ENCODE measurements around the gene PSMF1.
"Not testable (repeated sequence)": the region's sequence is repeated elsewhere in the genome, so short reads cannot be mapped to it uniquely, and the experiment has no call there.

The PSMF1 gene

DNA sequence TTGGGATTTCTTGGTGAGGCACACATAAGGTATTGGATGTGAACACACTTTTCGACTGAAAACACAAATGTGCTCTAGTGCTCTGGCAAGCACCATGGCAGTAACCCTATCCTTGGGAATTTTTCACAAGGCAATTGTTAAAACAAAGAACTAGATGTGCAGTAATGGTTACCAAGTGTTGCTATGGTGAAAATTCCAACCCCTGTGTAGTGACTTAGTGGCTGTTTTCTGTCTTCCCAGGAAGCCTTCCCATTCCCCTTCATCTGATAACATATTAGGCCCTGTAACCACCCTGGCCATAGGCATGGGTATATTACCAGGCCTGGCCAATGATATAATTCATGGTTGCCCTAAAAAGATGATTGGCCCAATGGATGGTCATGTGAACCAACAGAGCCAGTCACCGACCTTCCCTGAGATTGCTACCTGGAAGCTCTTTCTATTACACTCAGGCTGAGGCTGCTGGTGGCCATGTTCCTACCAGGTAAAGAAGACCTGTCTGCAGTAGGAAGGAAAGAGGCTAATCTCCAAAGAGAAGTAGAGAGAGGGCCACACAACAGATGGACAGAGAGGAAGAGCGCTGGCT is 89.0 kb downstream of the PSMF1 start:
- H3K27me3 ChIP-seq (ENCODE audit: insufficient read depth, low read length): peaks cover 17% of the 10 kb centered on the region
- no peaks in the 10 kb centered on the region for H3K4me1 ChIP-seq (ENCODE audit: insufficient read depth, low read length)
- no peak overlapping the region for H3K4me3 ChIP-seq (ENCODE audit: low read length)
- H2AFZ ChIP-seq (ENCODE audit: low read depth, low read length): no peak overlapping the region
- no peaks in the 10 kb centered on the region for H3K9me3 ChIP-seq (ENCODE audit: low read length)
- H3K36me3 ChIP-seq (ENCODE audit: insufficient read depth, low read length): no peaks in the 10 kb centered on the region

DNA sequence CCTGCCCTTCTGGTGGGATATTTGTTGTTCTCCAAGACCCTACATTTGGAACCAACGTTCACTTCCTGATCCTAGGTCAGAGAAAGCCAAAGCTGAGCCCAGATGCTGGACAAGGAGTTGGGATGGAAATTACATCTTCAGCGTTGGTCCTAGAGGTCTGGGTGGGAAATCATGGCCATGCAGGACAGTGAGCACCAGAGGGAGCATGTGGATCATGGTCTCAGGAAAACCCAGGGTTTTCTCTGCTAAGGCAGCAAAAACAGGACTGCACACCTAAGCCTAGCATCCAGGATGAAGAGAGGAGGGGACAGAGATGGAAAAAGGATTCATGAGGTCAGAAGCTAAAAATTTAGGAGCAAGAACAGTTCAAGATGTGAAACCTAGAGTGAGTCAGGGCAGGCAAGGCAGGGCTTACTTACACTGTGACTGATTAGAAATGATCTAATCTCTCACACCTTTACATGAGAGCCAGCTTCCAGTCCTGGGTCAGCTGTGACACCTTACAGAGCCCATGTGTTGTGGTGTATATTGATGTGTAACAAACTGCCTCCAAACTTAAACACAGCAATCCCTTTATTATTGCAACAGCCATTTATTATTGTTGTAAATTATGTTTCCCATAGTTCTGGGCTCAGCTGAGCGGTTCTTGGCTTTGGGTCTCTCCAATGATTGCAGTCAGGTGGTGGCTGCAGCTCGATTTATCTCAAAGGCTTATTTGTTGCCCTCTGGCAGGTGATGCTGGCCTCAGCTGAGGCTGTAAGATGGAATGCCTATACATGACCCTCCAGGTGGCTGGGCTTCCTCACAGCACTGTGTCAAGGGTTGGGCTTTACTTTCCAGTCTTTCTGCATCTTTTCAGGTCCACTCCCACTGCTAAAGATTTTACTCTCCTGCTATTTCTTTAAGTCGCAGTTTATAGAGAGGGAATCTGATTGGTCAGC is 91.3 kb downstream of the PSMF1 start:
- Histone ChIP-seq H3K36me3 (ENCODE audit: insufficient read depth, low read length) (no peaks in the 10 kb centered on the region), H3K9me3 (ENCODE audit: low read length) (no peaks in the 10 kb centered on the region), H2AFZ (ENCODE audit: low read depth, low read length) (no peak overlapping the region), H3K27me3 (ENCODE audit: insufficient read depth, low read length) (peaks cover 23% of the 10 kb centered on the region), H3K4me3 (ENCODE audit: low read length) (no peak overlapping the region), H3K4me1 (ENCODE audit: insufficient read depth, low read length) (no peaks in the 10 kb centered on the region)

DNA sequence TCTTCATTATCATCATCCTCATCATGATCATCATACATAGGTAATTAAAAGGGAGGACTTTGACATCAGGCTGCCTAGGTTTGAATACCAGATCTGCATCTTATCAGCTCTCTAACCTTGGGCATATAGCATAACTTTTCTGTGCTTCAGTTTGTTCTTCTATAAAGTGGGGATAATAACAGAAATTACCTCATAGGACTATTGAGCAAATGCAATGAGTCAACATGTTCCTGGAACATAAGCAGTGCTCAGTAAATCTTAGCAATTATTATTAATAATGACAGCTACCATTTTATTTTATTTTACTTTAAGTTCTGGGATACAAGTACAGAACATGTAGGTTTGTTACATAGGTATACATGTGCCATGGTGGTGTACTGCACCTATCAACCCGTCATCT is 92.1 kb downstream of the PSMF1 start:
- H3K4me1 ChIP-seq (ENCODE audit: insufficient read depth, low read length): no peaks in the 10 kb centered on the region
- no peaks in the 10 kb centered on the region for H3K36me3 ChIP-seq (ENCODE audit: insufficient read depth, low read length)
- no peak overlapping the region for H3K4me3 ChIP-seq (ENCODE audit: low read length)
- H3K27me3 ChIP-seq (ENCODE audit: insufficient read depth, low read length): peaks cover 27% of the 10 kb centered on the region
- H2AFZ ChIP-seq (ENCODE audit: low read depth, low read length): no peak overlapping the region
- H3K9me3 ChIP-seq (ENCODE audit: low read length): no peaks in the 10 kb centered on the region

DNA sequence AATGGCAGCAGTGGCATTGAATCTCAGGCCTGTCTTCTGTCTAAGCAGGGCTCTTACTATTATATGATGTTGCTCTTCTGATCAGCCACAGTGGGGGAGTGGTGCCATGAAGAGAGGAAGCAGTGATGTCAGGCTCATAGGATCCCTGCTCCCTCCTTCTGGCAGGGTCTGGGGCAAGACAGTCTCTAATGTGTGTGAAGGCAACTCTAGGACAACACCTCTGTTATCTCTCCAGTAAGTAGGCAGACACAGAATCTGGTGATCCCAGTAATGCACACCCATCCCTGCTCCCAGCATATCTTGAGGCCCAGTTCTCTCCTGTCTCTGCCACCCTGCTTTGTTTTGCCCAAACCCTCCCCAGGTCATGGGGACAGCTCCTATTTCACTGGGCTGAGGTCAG is 93.6 kb downstream of the PSMF1 start:
- no peak overlapping the region for H3K4me3 ChIP-seq (ENCODE audit: low read length)
- H3K4me1 ChIP-seq (ENCODE audit: insufficient read depth, low read length): no peaks in the 10 kb centered on the region
- H3K27me3 ChIP-seq (ENCODE audit: insufficient read depth, low read length): peaks cover 27% of the 10 kb centered on the region
- H2AFZ ChIP-seq (ENCODE audit: low read depth, low read length): no peak overlapping the region
- H3K9me3 ChIP-seq (ENCODE audit: low read length): no peaks in the 10 kb centered on the region
- H3K36me3 ChIP-seq (ENCODE audit: insufficient read depth, low read length): no peaks in the 10 kb centered on the region

DNA sequence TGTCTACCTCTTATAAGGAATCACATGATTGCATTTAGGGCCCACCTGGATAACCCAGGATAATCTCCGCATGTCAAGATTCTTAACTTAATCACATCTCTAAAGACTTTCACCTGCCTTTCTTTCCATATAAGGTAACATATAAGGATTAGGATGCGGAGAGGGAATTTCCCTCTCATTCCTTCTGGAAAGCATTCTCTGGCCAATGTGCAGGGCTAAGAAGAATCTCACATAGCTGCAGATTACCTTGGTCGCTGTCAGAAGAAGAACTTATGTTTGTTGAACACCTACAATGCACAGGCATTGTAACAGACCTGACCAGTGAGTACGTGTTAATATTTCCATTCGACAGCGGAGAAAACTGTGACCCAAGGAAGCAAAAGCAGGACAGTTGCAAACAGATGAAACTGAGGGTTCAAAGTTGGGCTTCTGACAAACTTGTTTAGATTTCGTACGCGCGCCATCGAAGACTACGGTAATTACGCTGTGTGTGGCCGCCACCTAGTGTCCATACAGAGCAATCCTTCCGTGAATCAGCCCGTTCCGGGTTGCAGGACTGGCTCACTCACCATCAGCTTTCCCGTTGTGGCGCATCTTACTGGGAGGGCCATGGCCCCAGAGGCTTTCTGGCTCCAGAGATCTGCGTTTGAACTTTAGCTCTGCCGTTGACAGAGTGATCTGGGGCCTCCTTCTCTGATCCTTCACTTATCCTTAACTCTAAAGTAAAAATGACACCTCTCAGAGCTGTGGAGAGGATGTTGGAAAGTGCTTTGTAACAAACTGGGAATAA is 94.4 kb downstream of the PSMF1 start:
- Histone ChIP-seq H3K36me3 (ENCODE audit: insufficient read depth, low read length) (no peaks in the 10 kb centered on the region), H3K4me3 (ENCODE audit: low read length) (no peak overlapping the region), H2AFZ (ENCODE audit: low read depth, low read length) (no peak overlapping the region), H3K9me3 (ENCODE audit: low read length) (no peaks in the 10 kb centered on the region), H3K4me1 (ENCODE audit: insufficient read depth, low read length) (no peaks in the 10 kb centered on the region), H3K27me3 (ENCODE audit: insufficient read depth, low read length) (peaks cover 27% of the 10 kb centered on the region)

DNA sequence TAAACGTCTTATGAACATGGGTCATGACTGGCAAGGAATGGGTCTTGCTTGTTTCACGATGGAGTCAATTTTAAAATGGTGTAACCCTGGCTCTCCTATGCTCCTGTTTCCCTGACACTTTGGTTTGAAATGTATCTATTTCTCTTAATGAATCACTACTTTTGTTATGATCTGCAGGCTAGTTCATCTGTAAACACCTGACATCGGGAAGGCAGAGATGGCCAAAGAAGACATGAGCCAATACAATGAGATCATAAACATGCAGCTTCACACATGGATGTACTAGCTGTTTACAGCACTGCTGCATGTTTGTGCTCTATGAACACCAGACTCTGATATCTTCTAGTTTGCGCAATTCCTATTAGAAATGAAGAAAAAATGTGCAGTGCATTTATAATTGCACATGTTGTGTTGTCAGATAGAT is 96.4 kb downstream of the PSMF1 start:
- Histone ChIP-seq H3K9me3 (ENCODE audit: low read length) (no peaks in the 10 kb centered on the region), H2AFZ (ENCODE audit: low read depth, low read length) (no peak overlapping the region), H3K4me3 (ENCODE audit: low read length) (no peak overlapping the region), H3K27me3 (ENCODE audit: insufficient read depth, low read length) (peaks cover 19% of the 10 kb centered on the region), H3K4me1 (ENCODE audit: insufficient read depth, low read length) (no peaks in the 10 kb centered on the region), H3K36me3 (ENCODE audit: insufficient read depth, low read length) (no peaks in the 10 kb centered on the region)

DNA sequence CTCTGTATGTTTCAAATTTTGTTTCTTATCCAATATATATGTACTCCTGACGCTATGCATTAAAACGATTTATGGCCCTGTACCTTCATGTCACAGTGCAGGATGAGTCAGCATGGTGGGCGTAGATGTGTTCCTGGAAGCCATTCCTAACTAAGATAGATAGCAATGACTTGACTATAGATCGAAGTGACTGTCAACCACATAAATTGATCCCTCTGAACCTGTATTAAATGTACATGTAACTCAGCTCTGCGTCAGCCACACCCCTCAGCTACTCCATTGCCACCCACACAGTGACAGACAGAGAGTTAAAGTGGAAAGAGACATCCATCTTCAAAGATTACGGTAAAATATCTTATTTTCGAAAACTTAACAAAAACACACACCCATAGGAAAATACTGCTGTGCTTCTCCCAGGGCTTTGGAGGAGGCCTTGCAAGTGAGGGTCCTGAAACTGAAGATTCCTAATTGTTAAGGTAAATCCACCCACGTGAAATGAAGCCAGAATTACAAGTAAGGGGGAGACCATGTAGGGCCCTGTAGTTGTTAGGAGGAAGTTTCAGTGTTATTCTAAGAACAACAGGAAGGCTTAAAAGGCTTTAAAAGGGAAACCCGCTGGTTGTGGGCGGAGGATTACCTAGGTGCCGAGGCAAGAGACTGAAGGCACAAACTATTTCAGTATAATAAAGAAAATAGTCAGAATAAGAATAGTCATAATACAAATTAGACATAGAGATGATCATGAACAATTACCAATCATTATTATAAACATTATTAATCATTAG is 97.2 kb downstream of the PSMF1 start:
- no peak overlapping the region for H2AFZ ChIP-seq (ENCODE audit: low read depth, low read length)
- no peak overlapping the region for H3K4me3 ChIP-seq (ENCODE audit: low read length)
- H3K4me1 ChIP-seq (ENCODE audit: insufficient read depth, low read length): no peaks in the 10 kb centered on the region
- H3K9me3 ChIP-seq (ENCODE audit: low read length): no peaks in the 10 kb centered on the region
- H3K36me3 ChIP-seq (ENCODE audit: insufficient read depth, low read length): no peaks in the 10 kb centered on the region
- H3K27me3 ChIP-seq (ENCODE audit: insufficient read depth, low read length): peaks cover 16% of the 10 kb centered on the region

DNA sequence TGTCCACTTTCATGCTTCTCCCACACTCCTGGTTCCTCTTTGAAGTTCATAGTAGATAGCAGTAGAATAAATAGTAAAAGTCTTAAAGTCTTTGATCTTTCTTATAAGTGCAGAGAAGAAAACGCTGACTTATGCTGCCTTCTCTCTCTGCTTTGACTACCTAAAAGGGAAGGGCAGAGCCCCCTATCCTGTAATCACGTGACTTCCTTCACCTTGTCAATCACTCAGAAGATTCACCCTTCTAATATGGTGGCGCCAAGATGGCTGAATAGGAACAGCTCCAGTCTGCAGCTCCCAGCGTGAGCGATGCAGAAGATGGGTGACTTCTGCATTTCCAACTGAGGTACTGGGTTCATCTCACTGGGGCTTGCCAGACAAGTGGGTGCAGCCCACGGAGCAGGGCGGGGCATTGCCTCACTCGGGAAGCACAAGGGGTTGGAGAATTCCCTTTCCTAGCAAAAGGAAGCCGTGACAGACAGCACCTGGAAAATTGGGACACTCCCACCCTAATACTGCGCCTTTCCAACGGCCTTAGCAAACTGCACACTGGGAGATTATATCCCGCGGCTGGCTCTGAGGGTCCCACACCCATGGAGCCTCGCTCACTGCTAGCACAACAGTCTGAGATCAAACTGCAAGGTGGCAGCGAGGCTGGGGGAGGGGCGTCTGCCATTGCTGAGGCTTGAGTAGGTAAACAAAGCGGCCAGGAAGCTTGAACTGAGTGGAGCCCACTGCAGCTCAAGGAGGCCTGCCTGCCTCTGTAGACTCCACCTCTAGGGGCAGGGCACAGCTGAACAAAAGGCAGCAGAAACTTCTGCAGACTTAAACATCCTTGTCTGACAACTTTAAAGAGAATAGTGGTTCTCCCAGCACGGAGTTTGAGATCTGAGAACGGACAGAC is 98.4 kb downstream of the PSMF1 start:
- peaks cover 16% of the 10 kb centered on the region for H3K27me3 ChIP-seq (ENCODE audit: insufficient read depth, low read length)
- H3K4me3 ChIP-seq (ENCODE audit: low read length); H3K36me3 ChIP-seq (ENCODE audit: insufficient read depth, low read length); H2AFZ ChIP-seq (ENCODE audit: low read depth, low read length); H3K4me1 ChIP-seq (ENCODE audit: insufficient read depth, low read length); H3K9me3 ChIP-seq (ENCODE audit: low read length): not testable (repeated sequence)

Measured in neuron (in vitro differentiated cells).